GM18526 (cell line): Measurements from ENCODE around the gene ELAPOR1.
A peak's percentile ranks its signal among the peaks of the same experiment; 100 is the strongest.

Experiments
- POLR2A ChIP-seq: IDR thresholded peaks from 3 replicates; pipeline ENCODE4 v1.6.1; 2011; ENCODE audit not compliant: insufficient read length; ENCODE audit errors: extremely low read depth

ELAPOR1 gene

GRCh38 chr1:109091078-109091838, 22.7 kb upstream of the ELAPOR1 start:
- no peak for TF ChIP-seq POLR2A

GRCh38 chr1:109091839-109092193, 22.1 kb upstream of the ELAPOR1 start:
- no peak for TF ChIP-seq POLR2A

DNA sequence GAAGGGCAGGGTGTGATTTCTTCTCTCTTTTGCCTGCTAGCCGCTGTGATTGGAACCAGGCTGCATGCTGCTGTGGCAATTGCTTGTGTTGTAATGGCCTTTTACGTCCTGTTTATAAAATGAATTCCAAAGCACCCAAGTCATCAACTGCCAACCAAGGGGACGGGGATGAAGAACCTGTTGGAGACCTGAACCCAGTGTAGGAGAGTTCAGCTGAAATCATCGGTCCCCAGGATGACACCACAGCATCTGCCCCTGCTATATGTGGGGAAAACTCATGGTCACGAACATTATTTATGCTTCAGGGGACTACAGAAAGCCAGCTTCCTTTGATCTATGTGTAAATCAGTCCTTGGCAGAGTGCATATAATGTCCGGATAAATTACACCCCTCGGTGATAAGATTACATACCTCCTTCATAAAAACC, 19.5 kb upstream of the ELAPOR1 start:
- no peak for TF ChIP-seq POLR2A

DNA sequence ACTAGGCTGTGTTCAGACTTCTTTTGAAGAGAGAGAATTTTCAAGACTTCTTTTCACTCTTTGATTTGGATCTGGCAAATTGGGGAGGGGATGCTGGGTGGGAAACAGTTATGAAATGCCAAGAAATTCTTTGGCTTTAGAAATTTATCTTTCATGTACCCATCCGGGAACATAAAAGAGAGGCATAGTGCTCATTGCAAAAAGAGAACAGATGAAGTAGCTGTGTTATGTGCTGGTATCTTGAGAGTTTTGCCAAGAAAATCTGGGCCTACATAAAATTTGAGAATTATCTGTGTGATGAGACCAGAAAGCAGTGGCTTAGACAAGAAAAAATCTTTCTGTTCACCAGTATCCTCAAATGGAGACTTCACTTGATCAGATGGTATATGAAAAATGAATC, 19.0 kb upstream of the ELAPOR1 start:
- TF ChIP-seq POLR2A, result no peak

GRCh38 chr1:109095631-109096030, 18.3 kb upstream of the ELAPOR1 start:
- TF ChIP-seq POLR2A, result no peak

DNA sequence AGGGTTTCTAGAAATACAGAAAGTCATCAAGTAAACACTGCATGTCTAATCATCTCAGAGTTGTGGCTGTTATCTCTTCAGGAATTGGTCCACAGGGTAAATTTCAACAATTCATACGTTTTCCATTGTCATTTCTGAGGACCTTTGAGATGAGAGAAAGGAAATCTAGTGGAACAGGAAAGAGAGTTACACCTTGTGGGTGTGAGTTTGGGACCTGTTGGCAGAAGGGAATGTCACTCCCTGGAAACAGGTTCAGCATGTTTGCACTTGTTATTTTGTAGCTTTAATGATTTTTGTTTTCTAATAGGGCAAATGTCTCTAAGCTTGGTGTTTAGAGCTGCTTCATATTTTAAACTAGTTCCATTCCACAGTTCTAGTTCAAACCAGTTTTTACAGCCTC, 17.8 kb upstream of the ELAPOR1 start:
- TF ChIP-seq POLR2A, result no peak

DNA sequence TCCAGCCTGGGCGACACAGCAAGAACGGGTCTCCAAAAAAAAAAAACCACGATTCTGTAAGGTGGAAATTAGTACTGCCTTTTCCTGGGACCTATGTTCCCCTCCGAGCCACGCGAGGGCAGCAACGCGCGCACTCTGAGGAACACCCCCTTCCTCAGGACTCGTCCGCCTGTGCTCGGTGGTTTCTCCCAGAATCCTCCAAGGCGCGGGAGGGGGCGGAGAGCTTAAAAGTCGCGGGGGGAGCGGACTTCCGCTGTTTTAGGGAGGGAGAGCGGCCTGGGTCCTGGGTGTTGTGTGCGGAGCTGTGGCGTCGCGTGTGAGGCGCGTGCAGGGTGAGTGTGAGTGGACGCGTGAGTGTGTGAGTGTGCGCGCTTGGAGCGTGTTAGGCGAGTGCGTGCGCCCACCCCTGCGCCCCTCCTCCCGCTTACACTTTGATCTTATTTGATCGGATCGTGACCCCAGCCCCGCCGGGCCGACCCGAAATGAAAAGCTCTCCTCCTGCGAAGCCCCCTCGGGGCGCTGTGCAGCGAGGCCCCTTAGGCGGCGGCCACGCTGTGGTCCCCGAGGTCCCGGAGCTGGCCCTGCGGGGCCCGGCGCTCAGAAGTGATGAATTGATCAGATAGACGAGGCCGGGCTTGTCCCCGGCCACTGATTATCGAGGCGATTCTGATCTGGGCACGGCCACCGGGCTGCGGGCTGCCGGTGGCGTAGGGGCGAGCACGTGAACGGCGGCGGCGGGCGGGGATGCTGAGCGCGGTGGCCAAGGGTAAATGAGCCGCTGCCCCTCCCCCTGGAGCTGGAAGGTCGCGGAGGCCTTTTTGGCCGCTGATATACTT, 13.8 kb upstream of the ELAPOR1 start:
- TF ChIP-seq POLR2A, result peak; percentile 100

DNA sequence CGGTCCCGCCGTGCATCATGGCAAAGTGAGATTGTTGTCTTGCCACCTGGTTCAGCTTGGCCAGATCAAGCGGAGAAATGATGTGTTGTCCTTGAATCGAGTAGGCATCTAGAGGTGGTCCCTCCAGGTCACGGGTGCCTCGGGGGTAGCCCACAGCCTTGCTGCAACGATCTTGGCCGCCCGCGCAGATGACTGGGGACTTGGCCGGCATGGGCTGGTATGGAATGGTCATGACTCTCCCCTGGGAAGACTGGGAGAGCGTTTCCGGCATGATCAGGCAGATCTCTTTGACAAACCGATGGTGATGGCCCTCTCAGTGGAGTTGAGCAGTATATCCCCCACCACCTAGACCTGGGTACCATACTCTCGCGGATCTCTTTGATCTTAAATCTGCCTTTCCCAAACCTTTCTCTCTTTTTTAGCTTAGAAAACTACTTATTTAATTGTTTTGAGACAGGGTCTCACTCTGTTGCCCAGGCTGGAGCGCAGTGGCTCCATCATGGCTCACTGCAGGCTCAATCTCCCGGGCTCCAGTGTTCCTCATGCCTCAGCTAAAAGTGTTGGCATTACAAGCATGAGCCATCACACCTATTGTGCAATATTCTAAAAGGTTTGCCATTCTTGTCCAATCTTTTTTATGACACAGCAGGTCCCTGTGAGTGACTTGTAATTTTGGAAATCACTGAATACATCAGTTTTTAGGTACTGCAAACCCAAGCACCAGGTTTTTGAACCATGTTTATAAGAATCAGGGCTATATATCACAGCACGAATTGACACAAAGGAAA, 9.4 kb upstream of the ELAPOR1 start:
- peak; percentile 15 for TF ChIP-seq POLR2A

GRCh38 chr1:109105881-109106280, 8.0 kb upstream of the ELAPOR1 start:
- no peak for TF ChIP-seq POLR2A

GRCh38 chr1:109107785-109108184, 6.1 kb upstream of the ELAPOR1 start:
- TF ChIP-seq POLR2A, result no peak

DNA sequence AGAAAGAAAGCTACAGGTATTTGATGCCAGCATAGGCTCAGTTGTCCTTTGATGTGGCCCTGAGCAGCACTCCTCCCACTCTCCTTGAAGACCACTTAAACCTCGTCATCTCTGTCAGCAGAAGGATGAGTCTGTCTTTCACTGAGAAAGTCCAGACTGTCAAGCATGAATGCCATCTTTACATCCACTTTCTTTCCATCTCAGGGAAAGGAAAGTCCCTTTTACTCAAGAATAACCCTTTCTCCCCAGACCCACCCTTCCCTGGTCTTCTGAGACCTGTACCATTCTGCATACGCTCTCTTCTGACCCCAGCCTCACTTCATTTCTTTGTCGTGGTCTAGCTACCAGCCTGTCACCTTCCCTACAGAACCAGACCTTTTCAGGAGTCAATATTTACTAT, 4.0 kb upstream of the ELAPOR1 start:
- no peak for TF ChIP-seq POLR2A

GRCh38 chr1:109111386-109112055, 2.4 kb upstream of the ELAPOR1 start:
- TF ChIP-seq POLR2A, result no peak

DNA sequence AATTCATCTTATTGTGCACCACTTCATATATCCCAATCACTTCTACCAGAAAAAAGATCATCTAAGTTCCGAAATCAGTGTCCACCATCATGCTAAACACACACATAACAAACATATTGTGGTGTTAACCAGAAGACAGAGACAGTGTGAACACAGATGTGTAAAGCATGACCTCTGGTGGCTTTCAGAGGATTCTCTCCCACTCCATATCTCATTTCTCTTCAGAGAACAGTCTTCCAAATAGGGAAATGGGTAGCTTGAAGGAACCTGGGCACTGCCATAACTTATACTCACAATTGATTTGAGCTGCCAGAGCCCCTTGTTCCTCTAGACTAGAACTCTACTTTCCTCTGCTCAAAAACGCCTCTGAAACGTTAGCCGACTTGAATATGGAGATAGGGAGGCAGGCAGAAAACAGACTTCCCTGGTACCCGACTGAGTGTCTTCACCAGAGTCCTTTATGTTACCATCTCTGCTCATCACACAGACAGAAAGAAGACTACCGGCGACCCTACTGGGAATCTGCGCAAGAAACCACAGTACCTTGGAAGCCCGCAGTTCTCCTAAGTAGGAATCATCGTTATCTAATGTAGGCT, 1.8 kb upstream of the ELAPOR1 start:
- TF ChIP-seq POLR2A, result no peak

DNA sequence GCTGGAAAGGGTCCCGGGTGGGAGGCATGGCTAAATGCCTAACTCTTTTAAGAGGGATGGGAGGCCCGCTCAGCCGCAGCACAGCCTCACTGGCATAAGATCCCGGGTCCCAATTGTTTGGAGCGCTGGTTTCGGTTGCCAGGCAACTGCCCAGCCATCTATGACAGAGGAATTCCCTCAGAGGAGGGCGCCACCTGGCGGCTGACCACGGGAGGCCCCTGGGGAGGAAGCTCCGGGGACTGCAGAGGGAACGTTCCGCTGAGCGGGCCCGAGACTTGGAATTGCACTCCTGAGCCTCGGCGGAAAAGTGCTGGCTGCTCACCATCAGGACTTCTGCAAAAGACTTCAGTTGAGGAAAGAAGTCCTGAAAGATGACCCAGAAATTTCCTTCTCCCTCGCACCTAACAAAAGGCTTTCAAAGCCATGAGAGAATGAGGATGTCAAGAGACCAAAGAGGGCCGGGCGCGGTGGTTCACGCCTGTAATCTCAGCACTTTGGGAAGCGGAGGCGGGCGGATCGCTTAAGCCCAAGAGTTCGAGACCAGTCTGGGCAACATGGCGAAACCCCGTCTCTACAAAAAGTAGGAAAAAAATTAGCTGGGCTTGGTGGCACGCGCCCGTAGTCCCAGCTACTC, 1.1 kb upstream of the ELAPOR1 start:
- no peak for TF ChIP-seq POLR2A
